Activated CD4-positive, alpha-beta T cell treated with anti-CD3 and anti-CD28 coated beads, Interleukin-2, amount 10 ng/mL, durations not matched to agents 24 days and 14 days (primary cell): ENCODE data around the gene SYP. TPM values are rescaled to one million over a fixed set of nuclear protein-coding genes. Genes with fewer than 3 reads are reported as not detected.

Experiments
- DNase-seq: peaks from one replicate; pipeline ENCODE4 v3.0.0; 2022
- H3K27ac Mint-ChIP-seq: one replicate; pipeline ENCODE4 v1.8.0; 2022; ENCODE audit warnings: mild to moderate bottlenecking, mixed read lengths
- H3K27me3 Mint-ChIP-seq: one replicate; pipeline ENCODE4 v1.8.0; 2022; ENCODE audit warnings: mixed read lengths
- H3K36me3 Mint-ChIP-seq: one replicate; pipeline ENCODE4 v1.8.0; 2022; ENCODE audit warnings: low read depth, mild to moderate bottlenecking, mixed read lengths
- H3K4me1 Mint-ChIP-seq: one replicate; pipeline ENCODE4 v1.8.0; 2021; ENCODE audit warnings: mixed read lengths
- H3K4me3 Mint-ChIP-seq: one replicate; pipeline ENCODE4 v1.8.0; 2022; ENCODE audit warnings: mild to moderate bottlenecking, moderate library complexity, mixed read lengths
- H3K9me3 Mint-ChIP-seq: one replicate; pipeline ENCODE4 v1.8.0; 2021; ENCODE audit warnings: mixed read lengths
- intact Hi-C: fragments of 100-400 bp; cut with micrococcal nuclease; formaldehyde crosslinking; loops from one replicate; pipeline ENCODE4 v1.15.1; 2023
- total RNA-seq: library from RNA; stranded (reverse); gene quantifications from 2 replicates; pipeline ENCODE4 v1.2.3, GENCODE V29; 2022

The SYP gene
- total RNA-seq, result 4.9 and 5.3 TPM in 2 replicates

DNA sequence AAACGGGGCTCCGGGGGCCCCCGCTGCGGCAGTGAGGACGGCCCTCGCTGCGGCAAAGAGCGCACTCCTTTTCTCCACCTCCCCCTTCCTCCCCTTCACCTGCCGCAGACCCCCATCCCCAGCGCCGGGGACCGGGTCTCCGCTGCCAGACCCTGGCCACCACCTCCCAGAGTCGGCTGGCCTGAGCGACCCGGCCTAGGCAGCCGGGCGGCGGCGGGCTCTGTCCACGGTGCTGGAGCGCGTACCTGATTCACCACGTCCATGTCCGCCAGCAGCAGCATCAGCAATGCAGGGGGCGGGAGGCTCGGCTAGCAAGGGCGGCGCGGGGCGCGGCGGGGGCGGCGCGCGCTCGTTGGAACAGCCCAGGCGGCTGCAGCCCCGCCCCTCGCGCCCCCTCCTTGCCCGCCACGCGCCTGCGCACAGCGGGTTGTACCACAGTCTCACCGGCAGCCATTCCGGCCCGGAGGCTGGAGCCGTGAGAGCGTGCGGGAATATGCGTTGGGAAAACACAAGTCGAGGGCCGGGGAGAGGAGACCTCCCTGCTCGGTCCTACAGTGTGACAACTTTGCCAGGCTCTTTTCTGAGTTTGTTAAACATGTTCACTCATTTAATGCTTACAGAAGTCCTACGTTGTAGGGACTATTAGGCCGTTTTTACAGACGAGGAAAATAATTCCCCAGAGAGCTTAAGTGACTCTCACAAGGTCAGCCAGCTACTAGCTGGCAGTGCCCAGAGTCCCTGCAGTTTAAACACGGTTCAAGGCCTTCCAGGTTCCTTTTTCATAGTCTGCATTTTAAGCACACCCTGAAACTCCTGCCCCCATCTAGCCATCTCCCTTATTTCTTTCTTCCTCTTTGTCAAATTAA, at the start of gene SYP:
TSS of gene SYP (minus strand) at position 288 of the 866 bp plus-strand sequence. CDS start at position 281, 7 bp downstream.
- Mint-ChIP-seq H3K27ac (peak within 1 kb of the TSS; percentile 69), H3K9me3 (no peaks in the 10 kb centered on the region), H3K27me3 (no peaks in the 10 kb centered on the region), H3K4me3 (peak within 1 kb of the TSS; percentile 80), H3K4me1 (peaks cover 17% of the 10 kb centered on the region), H3K36me3 (no peaks in the 10 kb centered on the region)
- DNase-seq, result peak; percentile 96
- intact Hi-C loops, result loop anchor here (1.0 kb wide), 2 partner anchors 9 to 68 kb away; no protein-coding TSS in a partner anchor

DNA sequence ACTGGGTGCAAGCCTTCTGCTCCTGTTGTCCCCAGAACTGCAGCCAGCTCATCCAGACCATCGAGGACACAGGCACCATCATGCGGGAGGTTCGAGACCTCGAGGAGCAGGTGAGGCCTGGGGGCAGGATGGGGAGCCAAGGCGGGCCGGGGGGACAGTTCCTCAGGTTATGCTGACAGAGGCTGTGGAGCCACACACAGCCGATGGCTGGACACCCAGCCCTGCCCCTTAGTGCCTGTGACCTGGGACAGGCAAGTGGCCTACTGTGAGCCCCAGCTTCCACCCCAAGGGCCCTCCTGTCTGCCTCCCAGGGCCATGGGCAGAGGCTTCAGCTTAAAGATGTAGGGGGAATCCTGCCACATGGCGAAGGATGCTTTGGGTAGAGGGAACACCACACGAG, 49.6 kb upstream of the SYP start:
- H3K9me3 Mint-ChIP-seq, result no peaks in the 10 kb centered on the region
- no peak overlapping the region for H3K27ac Mint-ChIP-seq
- H3K27me3 Mint-ChIP-seq, result no peaks in the 10 kb centered on the region
- intact Hi-C loops, result no loop called here
- no peak for DNase-seq
- peaks cover 6% of the 10 kb centered on the region for H3K4me1 Mint-ChIP-seq
- H3K36me3 Mint-ChIP-seq, result peaks cover 28% of the 10 kb centered on the region
- H3K4me3 Mint-ChIP-seq, result no peak overlapping the region

DNA sequence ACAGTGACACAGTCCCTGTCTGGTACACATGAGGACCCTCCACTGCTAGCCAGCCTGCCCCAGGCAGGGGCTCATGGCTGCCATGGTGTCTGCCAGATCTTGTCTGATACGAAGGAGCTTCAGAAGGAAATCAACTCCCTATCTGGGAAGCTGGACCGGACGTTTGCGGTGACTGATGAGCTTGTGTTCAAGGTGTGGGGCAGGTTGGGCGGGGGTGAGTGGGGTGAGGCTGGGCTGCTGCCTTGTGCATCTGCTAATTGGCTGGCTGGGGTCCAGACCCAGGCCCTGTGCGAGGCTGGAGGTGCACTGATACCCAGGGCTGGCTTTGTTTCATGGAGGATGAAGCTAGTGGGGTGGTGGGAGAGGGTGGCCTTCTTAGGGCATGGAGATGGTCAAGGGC, 49.1 kb upstream of the SYP start:
- Mint-ChIP-seq H3K27me3 (no peaks in the 10 kb centered on the region), H3K4me1 (peaks cover 6% of the 10 kb centered on the region), H3K36me3 (peaks cover 32% of the 10 kb centered on the region), H3K27ac (no peak overlapping the region), H3K9me3 (no peaks in the 10 kb centered on the region), H3K4me3 (no peak overlapping the region)
- no peak for DNase-seq
- intact Hi-C loops, result no loop called here

DNA sequence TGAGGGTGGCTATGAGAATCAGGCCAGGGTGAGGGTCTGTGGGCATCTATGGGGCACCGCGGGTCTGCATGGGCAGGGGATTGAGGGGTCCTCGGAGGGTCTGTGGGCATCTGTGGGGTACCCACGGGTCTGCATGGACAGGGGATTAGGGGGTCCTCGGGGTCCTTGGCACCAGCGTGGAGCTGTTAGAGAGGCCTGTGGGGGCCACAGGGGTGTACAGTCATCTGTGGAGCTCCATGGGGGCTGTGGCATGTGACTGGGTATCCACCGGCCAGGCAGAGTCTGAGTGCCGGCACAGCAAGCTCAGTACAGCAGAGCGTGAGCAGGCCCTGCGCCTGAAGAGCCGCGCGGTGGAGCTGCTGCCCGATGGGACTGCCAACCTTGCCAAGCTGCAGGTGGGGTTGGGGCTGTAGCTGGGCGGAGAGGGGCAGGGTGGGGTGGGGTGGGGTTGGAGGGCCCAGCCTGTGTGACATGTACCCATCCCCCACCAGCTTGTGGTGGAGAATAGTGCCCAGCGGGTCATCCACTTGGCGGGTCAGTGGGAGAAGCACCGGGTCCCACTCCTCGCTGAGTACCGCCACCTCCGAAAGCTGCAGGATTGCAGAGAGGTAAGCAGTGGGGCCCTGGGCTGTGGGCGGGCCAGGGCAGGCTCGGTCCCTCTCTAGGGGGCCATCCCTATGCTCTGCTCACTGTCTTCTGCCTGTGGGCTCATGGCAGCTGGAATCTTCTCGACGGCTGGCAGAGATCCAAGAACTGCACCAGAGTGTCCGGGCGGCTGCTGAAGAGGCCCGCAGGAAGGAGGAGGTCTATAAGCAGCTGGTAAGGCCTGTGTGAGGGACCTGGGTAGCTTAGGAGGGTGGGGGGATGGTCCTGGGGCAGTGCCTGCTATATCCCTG, 48.2 kb upstream of the SYP start:
- H3K36me3 Mint-ChIP-seq, result peaks cover 37% of the 10 kb centered on the region
- intact Hi-C loops, result no loop called here
- no peaks in the 10 kb centered on the region for H3K9me3 Mint-ChIP-seq
- H3K4me3 Mint-ChIP-seq, result no peak overlapping the region
- no peak overlapping the region for H3K27ac Mint-ChIP-seq
- peaks cover 6% of the 10 kb centered on the region for H3K4me1 Mint-ChIP-seq
- no peak for DNase-seq
- H3K27me3 Mint-ChIP-seq, result no peaks in the 10 kb centered on the region

DNA sequence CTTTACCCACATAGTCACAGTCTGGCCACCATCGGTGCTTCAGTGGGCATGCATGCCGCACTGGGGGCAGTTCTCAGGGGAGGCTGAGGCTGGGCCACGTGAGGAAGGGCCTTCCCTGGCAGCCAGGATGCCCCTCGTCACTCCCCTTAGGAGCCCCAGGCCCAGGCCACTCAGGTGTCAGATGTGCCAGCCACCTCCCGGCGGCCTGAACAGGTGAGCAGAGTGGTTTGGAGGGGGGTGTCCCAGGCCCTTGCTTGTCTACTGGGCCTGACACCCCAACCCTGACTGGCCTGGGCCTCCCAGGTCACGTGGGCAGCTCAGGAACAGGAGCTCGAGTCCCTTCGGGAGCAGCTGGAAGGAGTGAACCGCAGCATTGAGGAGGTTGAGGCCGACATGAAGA, 47.4 kb upstream of the SYP start:
- H3K27ac Mint-ChIP-seq, result no peak overlapping the region
- no peaks in the 10 kb centered on the region for H3K27me3 Mint-ChIP-seq
- H3K4me1 Mint-ChIP-seq, result peaks cover 6% of the 10 kb centered on the region
- H3K4me3 Mint-ChIP-seq, result no peak overlapping the region
- H3K9me3 Mint-ChIP-seq, result no peaks in the 10 kb centered on the region
- intact Hi-C loops, result no loop called here
- no peak for DNase-seq
- peaks cover 35% of the 10 kb centered on the region for H3K36me3 Mint-ChIP-seq

DNA sequence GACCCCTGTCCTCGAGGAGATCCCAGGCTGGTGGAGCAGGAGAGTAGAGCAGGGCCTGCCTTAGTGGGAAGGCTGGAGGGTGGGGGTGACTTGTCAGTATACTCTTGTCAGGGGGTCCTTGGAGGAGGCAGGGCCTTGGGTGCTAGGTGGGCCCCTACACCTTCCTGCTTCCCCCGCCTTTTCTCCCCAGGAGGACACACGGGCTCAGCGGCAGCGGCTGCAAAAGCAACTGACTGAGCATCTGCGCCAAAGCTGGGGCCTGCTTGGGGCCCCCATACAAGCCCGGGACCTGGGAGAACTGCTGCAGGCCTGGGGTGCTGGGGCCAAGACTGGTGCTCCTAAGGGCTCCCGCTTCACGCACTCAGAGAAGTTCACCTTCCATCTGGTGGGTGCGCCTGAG, 46.5 kb upstream of the SYP start:
- Mint-ChIP-seq H3K27me3 (no peaks in the 10 kb centered on the region), H3K9me3 (no peaks in the 10 kb centered on the region), H3K36me3 (peaks cover 33% of the 10 kb centered on the region), H3K4me3 (no peak overlapping the region), H3K4me1 (peaks cover 6% of the 10 kb centered on the region), H3K27ac (no peak overlapping the region)
- DNase-seq, result no peak
- intact Hi-C loops, result no loop called here

DNA sequence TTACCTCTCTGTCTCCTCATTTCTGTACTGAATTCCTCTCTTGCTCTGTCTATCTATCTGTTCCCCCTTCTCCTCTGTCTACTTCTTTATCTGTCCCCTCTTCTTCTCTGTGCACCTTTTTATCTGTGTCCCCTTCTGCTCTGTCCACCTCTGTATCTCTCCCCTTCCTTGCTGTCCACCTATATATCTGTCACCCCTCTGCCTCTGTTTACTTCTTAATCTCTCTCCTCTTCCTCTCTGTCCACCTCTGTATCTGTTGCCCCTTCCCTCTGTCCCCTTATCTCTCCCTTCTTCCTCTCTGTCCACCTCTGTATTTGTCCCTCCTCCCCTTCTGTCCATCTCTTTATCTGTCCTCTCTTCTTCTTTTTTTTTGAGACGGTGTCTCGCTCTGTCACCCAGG, 44.2 kb upstream of the SYP start:
- H3K27ac Mint-ChIP-seq, result no peak overlapping the region
- no peak overlapping the region for H3K4me3 Mint-ChIP-seq
- H3K4me1 Mint-ChIP-seq, result no peaks in the 10 kb centered on the region
- peaks cover 35% of the 10 kb centered on the region for H3K36me3 Mint-ChIP-seq
- H3K9me3 Mint-ChIP-seq, result no peaks in the 10 kb centered on the region
- no peaks in the 10 kb centered on the region for H3K27me3 Mint-ChIP-seq
- intact Hi-C loops, result no loop called here
- DNase-seq, result no peak

DNA sequence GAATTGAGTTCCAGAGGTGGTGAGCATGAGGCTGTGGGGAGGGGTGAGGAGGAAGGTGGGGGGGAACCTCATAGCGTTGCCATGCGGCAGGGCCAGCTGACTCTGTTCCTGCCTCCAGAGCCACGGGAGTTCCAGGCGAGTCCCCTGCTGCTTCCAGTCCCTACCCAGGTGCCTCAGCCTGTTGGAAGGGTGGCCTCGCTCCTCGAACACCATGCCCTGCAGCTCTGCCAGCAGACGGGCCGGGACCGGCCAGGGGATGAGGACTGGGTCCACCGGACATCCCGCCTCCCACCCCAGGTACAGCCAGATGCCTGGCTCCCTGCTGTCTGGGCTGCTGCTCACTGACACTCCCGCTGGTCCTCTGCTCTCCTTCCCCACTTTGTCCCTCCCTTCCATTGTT, 43.2 kb upstream of the SYP start:
- Mint-ChIP-seq H3K4me1 (no peaks in the 10 kb centered on the region), H3K27me3 (no peaks in the 10 kb centered on the region), H3K9me3 (no peaks in the 10 kb centered on the region), H3K27ac (no peak overlapping the region), H3K36me3 (peaks cover 33% of the 10 kb centered on the region), H3K4me3 (no peak overlapping the region)
- intact Hi-C loops, result no loop called here
- no peak for DNase-seq

DNA sequence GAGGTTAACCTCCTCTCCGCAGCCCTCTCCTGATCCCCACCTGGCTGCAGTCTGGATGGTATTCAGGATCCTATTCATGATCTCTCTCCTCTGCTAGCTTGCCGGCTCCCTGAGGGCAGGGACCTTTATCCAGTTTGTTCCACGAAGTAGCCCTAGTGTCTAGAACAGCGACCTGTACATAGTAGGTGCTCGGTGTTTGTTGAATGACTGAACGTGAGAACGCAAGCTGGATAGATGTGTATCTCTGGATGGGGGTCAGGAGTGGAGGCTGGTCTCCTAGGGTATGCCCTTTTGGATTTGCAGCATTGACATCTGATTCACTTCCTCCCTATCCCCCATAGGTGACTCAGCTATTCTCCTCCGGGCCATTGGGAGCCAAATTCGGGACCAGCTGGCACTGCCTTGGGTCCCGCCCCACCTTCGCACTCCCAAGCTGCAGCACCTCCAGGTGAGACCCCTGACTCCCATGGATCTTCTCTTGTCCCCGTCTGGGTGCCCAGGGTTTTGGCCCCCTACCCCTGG, 42.6 kb upstream of the SYP start:
- Mint-ChIP-seq H3K4me1 (no peaks in the 10 kb centered on the region), H3K9me3 (no peaks in the 10 kb centered on the region)
- intact Hi-C loops, result no loop called here

DNA sequence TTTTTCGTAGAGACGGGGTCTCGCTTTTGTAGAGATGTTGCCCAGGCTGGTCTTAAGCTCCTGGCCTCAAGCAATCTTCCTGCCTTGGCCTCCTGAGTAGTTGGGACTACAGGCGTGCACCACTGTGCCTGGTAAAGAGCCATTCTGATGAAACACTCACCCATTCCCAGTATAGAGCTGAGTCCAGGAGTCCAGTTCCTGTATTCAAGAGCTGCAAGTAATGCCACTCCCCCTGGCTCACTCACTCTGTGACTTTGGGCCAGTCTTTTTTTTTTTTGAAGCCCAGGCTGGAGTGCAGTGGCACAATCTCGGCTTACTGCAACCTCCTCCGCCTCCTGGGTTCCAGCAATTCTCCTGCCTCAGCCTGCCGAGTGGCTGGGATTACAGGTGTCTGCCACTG, 38.7 kb upstream of the SYP start:
- H3K36me3 Mint-ChIP-seq, result peaks cover 21% of the 10 kb centered on the region
- no peak overlapping the region for H3K4me3 Mint-ChIP-seq
- H3K9me3 Mint-ChIP-seq, result no peaks in the 10 kb centered on the region
- H3K27ac Mint-ChIP-seq, result no peak overlapping the region
- intact Hi-C loops, result no loop called here
- H3K4me1 Mint-ChIP-seq, result peaks cover 9% of the 10 kb centered on the region
- DNase-seq, result no peak
- no peaks in the 10 kb centered on the region for H3K27me3 Mint-ChIP-seq

More for the DNA sequence above, 42.6 kb upstream of the SYP start:
- peaks cover 33% of the 10 kb centered on the region for H3K36me3 Mint-ChIP-seq
- no peak overlapping the region for H3K27ac Mint-ChIP-seq
- DNase-seq, result no peak
- no peak overlapping the region for H3K4me3 Mint-ChIP-seq
- H3K27me3 Mint-ChIP-seq, result no peaks in the 10 kb centered on the region

DNA sequence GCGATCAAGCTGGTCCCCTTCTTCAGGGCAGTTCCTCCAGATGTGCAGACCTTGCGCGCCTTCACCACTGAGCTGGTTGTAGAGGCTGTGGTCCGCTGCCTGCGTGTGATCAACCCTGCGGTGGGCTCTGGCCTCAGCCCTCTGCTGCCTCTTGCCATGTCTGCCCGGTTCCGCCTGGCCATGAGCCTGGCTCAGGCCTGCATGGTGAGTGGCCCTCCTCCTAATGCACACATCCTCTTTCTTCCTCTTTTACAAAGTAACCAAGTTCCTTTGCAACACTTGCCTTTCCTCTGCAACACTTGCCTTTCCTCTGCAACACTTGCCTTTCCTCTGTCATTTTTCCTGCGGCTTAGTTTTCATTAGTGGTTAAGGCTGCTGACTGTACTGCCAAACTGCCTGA, 37.1 kb upstream of the SYP start:
- H3K27me3 Mint-ChIP-seq, result no peaks in the 10 kb centered on the region
- peak overlapping the region; percentile 76 for H3K27ac Mint-ChIP-seq
- intact Hi-C loops, result no loop called here
- no peak for DNase-seq
- H3K4me1 Mint-ChIP-seq, result peaks cover 12% of the 10 kb centered on the region
- peak overlapping the region; percentile 92 for H3K4me3 Mint-ChIP-seq
- H3K9me3 Mint-ChIP-seq, result no peaks in the 10 kb centered on the region
- peaks cover 14% of the 10 kb centered on the region for H3K36me3 Mint-ChIP-seq

DNA sequence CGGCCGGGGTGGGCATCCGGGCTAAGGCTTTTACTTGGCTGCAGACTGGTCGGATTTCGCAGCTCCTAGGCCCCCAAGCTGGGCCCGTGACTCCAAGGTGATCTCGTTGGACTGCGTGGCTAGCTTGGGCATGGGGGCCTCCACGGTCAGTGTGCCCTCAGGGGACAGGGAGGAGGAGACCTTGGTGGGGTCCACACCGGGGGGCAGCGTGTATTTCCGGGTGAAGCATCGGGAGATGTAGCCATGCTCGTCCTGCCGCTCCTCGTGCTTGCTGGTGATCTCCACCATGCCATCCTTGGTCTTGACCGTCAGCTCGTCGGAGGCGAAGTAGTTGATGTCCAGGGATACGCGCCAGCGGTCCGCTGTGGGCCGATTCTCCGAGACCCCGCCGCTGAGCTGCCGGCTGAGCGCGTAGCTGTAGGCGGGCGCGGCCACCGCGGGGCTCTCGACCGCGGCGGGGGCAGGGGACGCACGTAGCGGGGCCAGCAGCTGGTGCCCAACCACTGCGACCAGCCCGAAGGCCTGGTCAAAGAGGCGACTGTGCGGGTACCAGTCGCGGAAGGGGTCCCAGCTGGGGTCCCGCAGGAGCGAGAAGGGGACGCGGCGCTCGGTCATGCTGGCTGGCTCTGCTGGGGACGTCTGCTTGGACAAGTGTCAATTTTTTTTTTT, 34.0 kb upstream of the SYP start:
- Mint-ChIP-seq H3K9me3 (no peaks in the 10 kb centered on the region), H3K27ac (no peak overlapping the region), H3K4me3 (no peak overlapping the region), H3K36me3 (peaks cover 6% of the 10 kb centered on the region), H3K4me1 (peaks cover 23% of the 10 kb centered on the region), H3K27me3 (no peaks in the 10 kb centered on the region)
- DNase-seq, result no peak
- intact Hi-C loops, result loop anchor here (2.0 kb wide), 1 partner anchor 31 kb away; the partner anchor contains the start of gene FOXP3

DNA sequence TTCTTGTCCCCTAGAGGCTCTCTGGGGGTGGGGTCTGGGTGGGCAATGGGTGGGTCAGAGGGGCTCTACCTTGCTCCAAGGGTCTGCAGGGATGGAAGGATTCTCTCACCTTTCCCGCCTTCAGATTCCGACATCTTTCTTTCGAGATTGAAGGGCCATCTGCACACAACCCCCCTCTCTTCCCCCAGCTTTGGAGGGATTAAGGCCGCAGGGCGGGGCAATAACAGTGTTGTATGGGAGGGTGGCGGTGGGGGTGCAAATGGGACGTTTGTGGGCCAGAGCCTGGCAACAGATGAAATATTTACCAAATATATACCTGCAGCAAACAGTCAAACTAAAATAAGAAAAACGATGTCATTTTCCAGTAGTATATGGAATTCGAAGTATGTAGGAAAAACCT, 33.2 kb upstream of the SYP start, which contains the start of gene CACNA1F:
TSS of gene CACNA1F (minus strand) at position 165 of the 400 bp plus-strand sequence. CDS start at position 134, 31 bp downstream.
- Mint-ChIP-seq H3K9me3 (no peaks in the 10 kb centered on the region), H3K36me3 (peaks cover 4% of the 10 kb centered on the region), H3K4me1 (peaks cover 23% of the 10 kb centered on the region), H3K27me3 (no peaks in the 10 kb centered on the region), H3K4me3 (peak within 1 kb of the TSS; percentile 18), H3K27ac (no peak within 1 kb of the TSS)
- intact Hi-C loops, result no loop called here
- no peak for DNase-seq
